ENCODE measurements around the gene COL4A3. TPM values are rescaled to one million over a fixed set of nuclear protein-coding genes. Genes with fewer than 3 reads are reported as not detected.

Gene COL4A3
- total RNA-seq, 2 donors from 2014 or later, result not detected

GRCh38 chr2:227293531-227293930, 129.1 kb downstream of the COL4A3 start:
- Mint-ChIP-seq H3K36me3 (no peaks in the 10 kb centered on the region), H3K9me3 (no peaks in the 10 kb centered on the region), H3K27ac (no peak overlapping the region)
- DNase-seq (ENCODE audit: low spot score in 2 of 2) (no peak), ATAC-seq (no peak)

- Mint-ChIP-seq H3K36me3 (no peaks in the 10 kb centered on the region), H3K9me3 (no peaks in the 10 kb centered on the region), H3K27ac (no peak overlapping the region)
- DNase-seq (ENCODE audit: low spot score in 2 of 2), result no peak
- no peak for ATAC-seq
Observed at GRCh38 chr2:227295806-227296205, 131.4 kb downstream of the COL4A3 start.

DNA sequence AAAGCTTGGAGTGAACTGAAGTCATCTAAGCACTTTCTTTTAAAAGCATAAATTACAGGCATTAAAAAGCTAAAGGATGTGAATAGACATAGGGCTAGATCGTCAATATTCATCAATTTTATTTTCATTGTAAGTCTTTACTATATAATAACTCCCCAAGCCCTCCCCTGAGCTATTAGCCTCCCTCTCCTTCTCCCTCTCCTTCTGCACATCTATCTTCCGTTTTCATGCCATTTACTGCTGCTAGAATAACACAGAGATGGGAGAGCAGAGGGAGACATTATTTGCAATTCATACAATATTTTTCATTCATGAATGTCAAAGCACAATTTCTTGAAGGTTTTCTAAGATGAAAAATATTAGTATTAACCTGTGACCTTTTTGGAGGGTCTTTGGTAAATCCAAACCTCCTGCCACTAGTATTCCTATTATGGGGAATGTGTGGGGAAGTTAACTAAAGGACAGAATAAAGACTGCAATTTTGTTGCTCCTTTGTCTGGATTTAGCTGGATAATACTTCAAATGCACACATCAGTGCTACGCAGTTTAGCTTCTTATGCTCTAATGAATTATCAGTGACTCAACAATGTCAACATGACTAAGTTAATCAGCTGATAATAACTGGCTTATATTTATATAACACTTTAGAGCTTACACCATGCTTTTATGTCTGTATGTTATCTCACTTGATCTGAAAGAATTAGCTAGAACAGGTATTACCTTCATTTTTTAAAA, 132.4 kb downstream of the COL4A3 start:
- H3K9me3 Mint-ChIP-seq, result no peaks in the 10 kb centered on the region
- ATAC-seq (no peak), DNase-seq (ENCODE audit: low spot score in 2 of 2) (no peak)
- peak overlapping the region in 1 of 2 donors; percentile 37 for H3K27ac Mint-ChIP-seq
- no peaks in the 10 kb centered on the region for H3K36me3 Mint-ChIP-seq

GRCh38 chr2:227301523-227301922, 137.1 kb downstream of the COL4A3 start:
- Mint-ChIP-seq H3K36me3 (no peaks in the 10 kb centered on the region), H3K27ac (no peak overlapping the region), H3K9me3 (no peaks in the 10 kb centered on the region)
- ATAC-seq (no peak), DNase-seq (ENCODE audit: low spot score in 2 of 2) (no peak)

- Mint-ChIP-seq H3K27ac (no peak overlapping the region), H3K9me3 (no peaks in the 10 kb centered on the region)
- no peak for DNase-seq (ENCODE audit: low spot score in 2 of 2)
Observed at GRCh38 chr2:227308784-227309183, 144.4 kb downstream of the COL4A3 start.

DNA sequence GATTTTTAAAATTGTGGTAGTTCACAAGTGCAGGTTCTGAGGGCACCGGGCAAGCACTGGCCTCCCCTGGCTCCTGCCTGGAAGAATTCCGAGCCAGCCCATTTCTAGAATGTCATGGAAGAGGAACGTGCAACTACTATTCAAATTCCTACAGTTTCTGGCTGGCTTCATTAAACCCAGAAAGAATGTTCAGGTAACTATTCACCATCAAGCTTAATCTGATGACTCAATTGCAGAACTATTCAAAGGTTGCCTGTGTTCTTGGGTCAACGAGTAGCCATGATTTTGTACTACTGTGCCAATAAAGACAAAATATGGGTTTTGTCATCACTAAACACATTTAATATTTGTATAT, 146.3 kb downstream of the COL4A3 start:
- DNase-seq (ENCODE audit: low spot score in 2 of 2), result no peak
- Mint-ChIP-seq H3K9me3 (no peaks in the 10 kb centered on the region), H3K36me3 (no peaks in the 10 kb centered on the region), H3K27ac (no peak overlapping the region)
- no peak for ATAC-seq

More at GRCh38 chr2:227308784-227309183, 144.4 kb downstream of the COL4A3 start:
- no peaks in the 10 kb centered on the region for H3K36me3 Mint-ChIP-seq
- ATAC-seq, result no peak

- no peak for ATAC-seq
- Mint-ChIP-seq H3K36me3 (peaks cover 0 to 3% of the 10 kb centered on the region in 2 donors), H3K9me3 (peaks cover 0 to 3% of the 10 kb centered on the region in 2 donors), H3K27ac (no peak overlapping the region)
- DNase-seq (ENCODE audit: low spot score in 2 of 2), result no peak
Observed at GRCh38 chr2:227311861-227312506, 147.6 kb downstream of the COL4A3 start.

GRCh38 chr2:227312579-227312978, 148.2 kb downstream of the COL4A3 start:
- Mint-ChIP-seq H3K27ac (no peak overlapping the region), H3K36me3 (peaks cover 3 to 4% of the 10 kb centered on the region in 2 donors), H3K9me3 (peaks cover 0 to 4% of the 10 kb centered on the region in 2 donors)
- DNase-seq (ENCODE audit: low spot score in 2 of 2) (no peak), ATAC-seq (no peak)

DNA sequence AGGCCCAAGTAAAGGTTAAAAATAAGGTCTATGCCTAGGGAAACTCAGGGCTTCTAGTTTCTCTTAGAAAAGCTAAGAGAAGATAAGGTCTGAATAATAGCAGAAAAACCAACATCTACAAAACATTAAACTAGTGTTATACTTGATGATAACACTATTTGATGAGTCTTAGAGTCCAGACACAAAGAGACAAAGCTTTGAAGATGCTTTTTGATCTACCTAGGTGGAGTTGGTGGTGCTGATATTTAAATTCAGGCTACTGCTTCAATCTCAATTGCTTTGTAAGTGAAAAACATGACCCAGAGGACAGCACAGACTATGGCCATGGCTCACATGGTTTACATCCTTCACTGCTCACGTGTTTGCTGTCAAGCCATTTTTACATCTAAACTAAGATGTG, 148.9 kb downstream of the COL4A3 start:
- Mint-ChIP-seq H3K36me3 (peaks cover 4 to 6% of the 10 kb centered on the region in 2 donors), H3K27ac (no peak overlapping the region), H3K9me3 (peaks cover 0 to 4% of the 10 kb centered on the region in 2 donors)
- ATAC-seq, result no peak
- DNase-seq (ENCODE audit: low spot score in 2 of 2), result no peak

GRCh38 chr2:227317834-227318233, 153.4 kb downstream of the COL4A3 start:
- Mint-ChIP-seq H3K36me3 (peaks cover 11 to 12% of the 10 kb centered on the region in 2 donors), H3K9me3 (peaks cover 3 to 4% of the 10 kb centered on the region in 2 donors), H3K27ac (no peak overlapping the region)
- ATAC-seq, result no peak
- no peak for DNase-seq (ENCODE audit: low spot score in 2 of 2)

- H3K36me3 Mint-ChIP-seq, result peaks cover 15 to 17% of the 10 kb centered on the region in 2 donors
- ATAC-seq (no peak), DNase-seq (ENCODE audit: low spot score in 2 of 2) (no peak)
- H3K9me3 Mint-ChIP-seq, result peaks cover 3 to 14% of the 10 kb centered on the region in 2 donors
- no peak overlapping the region for H3K27ac Mint-ChIP-seq
Observed at GRCh38 chr2:227320305-227321094, 156.1 kb downstream of the COL4A3 start.

- peaks cover 18% of the 10 kb centered on the region in 2 donors for H3K36me3 Mint-ChIP-seq
- H3K9me3 Mint-ChIP-seq, result peaks cover 3 to 9% of the 10 kb centered on the region in 2 donors
- ATAC-seq (no peak), DNase-seq (ENCODE audit: low spot score in 2 of 2) (no peak)
- H3K27ac Mint-ChIP-seq, result no peak overlapping the region
Observed at GRCh38 chr2:227322530-227323205, 158.2 kb downstream of the COL4A3 start.

DNA sequence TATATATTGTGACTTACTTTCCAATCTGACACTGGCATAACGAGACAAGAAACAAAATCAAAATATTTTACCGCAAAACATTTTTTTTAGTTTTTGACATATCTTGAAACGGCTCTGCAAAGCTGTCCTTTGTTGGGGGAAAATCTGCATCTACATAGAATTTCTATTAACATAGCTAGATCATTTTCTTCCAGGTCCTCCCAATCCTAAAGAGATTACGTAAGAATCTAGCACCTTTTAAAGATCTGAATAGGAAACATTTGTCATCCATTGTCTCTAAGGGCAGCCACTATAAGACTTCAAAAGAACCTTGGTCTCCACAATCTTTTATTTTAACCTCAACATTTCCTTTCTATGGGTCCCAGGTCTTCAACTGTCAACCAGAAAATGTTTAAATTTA, 159.4 kb downstream of the COL4A3 start:
- ATAC-seq, result no peak
- Mint-ChIP-seq H3K36me3 (peaks cover 16 to 18% of the 10 kb centered on the region in 2 donors), H3K9me3 (peaks cover 3 to 9% of the 10 kb centered on the region in 2 donors), H3K27ac (peak overlapping the region in 1 of 2 donors; percentile 96)
- DNase-seq (ENCODE audit: low spot score in 2 of 2), result no peak

GRCh38 chr2:227324642-227324994, 160.2 kb downstream of the COL4A3 start:
- ATAC-seq (peak in 1 of 2 donors; percentile 3), DNase-seq (ENCODE audit: low spot score in 2 of 2) (no peak)
- H3K27ac Mint-ChIP-seq, result peak overlapping the region; percentile 55 to 96
- H3K36me3 Mint-ChIP-seq, result peaks cover 16 to 18% of the 10 kb centered on the region in 2 donors
- peaks cover 3 to 9% of the 10 kb centered on the region in 2 donors for H3K9me3 Mint-ChIP-seq

DNA sequence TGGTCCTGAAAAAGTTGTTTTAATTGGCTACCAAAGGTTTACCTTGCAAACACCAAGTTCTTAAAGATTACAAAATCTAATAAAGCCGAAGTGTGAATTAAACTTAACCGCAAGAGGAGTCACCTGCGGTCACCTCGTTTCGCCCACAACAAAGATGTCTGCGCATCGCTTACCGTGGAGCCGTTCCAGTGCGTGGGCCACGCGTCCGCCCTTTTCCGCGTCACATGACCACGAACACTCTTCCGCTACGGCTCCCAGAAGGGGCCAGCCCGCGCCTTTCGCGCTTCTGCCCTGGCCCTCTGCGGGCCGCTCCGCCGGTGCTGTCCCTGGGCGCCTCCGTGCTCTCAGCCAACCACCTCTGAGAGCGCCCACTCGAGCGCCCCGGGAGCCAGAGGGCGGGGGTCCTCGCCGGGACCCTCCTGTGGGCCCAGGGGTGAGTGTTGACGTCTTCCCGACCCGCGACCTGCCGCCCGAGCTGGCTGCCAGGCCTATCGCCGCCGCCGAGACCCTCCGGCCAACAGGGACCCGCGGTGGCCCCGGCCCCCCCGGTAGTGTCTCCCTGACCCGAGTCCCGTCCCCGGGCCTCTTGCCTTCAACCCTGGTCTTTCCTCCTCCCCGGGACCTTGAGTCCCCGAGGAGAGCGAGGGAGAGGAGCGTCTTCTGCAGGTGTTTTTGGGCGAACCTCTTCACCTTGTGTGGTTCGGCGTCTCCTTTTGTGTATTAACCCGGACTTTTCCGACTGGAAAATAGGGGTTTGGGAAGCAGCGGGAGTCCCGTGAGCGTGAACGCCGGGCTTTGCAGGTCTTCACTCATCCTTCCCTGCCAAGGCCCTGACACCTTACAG, 160.8 kb downstream of the COL4A3 start, which contains the start of gene MFF:
TSS of gene MFF (plus strand) at position 257 of the 844 bp plus-strand sequence. CDS start 5,415 bp downstream, outside the sequence.
- DNase-seq (ENCODE audit: low spot score in 2 of 2), result peak; percentile 91 to 95
- ATAC-seq, result peak; percentile 99
- peaks cover 16 to 18% of the 10 kb centered on the region in 2 donors for H3K36me3 Mint-ChIP-seq
- peak within 1 kb of the TSS; percentile 96 to 99 for H3K27ac Mint-ChIP-seq
- peaks cover 3 to 9% of the 10 kb centered on the region in 2 donors for H3K9me3 Mint-ChIP-seq

DNA sequence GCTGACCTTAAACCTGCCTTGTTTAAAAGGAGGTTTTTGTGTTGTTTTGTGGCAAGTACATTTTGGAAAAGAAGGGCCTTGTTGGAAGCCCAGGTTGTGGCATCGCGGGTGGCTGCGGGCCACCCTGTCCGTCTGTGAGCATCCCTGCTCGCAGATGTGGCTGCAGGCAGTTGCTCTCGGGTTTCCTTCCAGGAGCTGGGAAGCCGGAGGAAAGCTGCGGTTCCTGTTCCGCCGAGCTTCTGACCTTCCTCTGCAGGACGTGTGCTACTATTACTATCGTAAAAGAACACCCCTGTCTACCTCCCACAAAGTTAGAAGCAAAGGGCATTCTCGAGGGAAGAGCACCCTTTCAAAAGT, 161.4 kb downstream of the COL4A3 start:
- peak overlapping the region; percentile 96 to 99 for H3K27ac Mint-ChIP-seq
- DNase-seq (ENCODE audit: low spot score in 2 of 2) (no peak), ATAC-seq (no peak)
- peaks cover 16 to 18% of the 10 kb centered on the region in 2 donors for H3K36me3 Mint-ChIP-seq
- H3K9me3 Mint-ChIP-seq, result peaks cover 3 to 9% of the 10 kb centered on the region in 2 donors
